GM19035 (cell line): Measurements from ENCODE around the gene GABRB1.

Source experiments
- ATAC-seq: cut with Tn5 transposase; IDR thresholded peaks from one replicate; pipeline ENCODE4 v1.9.1; 2021; ENCODE audit not compliant: unreplicated experiment

Gene GABRB1

GRCh38 chr4:47031011-47031678 is at the start of gene GABRB1:
Gene GABRB1, plus strand, starts transcription at chr4:47031567.
- ATAC-seq: no peak

- ATAC-seq: no peak
These were observed 46.6 kb upstream of the GABRB1 start for GRCh38 chr4:46984781-46985180.

DNA sequence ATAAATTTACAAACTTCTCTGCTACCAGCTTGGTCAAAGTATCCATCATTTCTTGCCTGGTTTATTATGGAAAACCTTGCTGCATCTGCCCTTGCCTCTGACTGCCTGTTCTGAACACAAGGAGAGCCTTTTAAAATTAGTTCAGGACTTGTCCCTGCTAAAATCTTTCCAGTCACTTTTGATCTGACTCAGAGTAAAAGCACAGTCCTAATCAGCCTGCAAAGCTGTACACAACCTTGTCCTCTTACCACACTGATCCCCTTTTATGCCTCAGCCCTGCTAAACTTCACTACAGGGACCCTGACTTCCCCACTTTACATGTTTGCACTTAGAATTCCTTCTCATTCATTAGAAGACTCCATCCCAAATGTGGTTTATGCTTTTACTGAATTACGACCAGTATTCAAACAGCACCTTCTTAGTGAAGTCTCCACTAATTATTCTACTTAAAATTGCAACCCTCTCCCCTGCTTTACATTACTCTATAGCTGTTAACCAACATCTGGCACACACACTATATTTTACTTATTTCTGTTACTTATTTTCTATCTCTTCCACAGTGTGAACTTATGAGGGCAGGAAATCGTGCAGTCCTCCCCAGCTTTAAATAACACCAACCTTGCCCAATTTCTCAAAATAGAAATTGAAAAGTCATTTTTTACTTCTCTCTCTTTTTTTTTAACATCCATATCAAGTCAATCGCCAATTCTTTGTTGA is 44.3 kb upstream of the GABRB1 start:
- ATAC-seq: no peak

- ATAC-seq: no peak
These were observed 39.0 kb upstream of the GABRB1 start for GRCh38 chr4:46992338-46992737.

- no peak for ATAC-seq
These were observed 38.0 kb upstream of the GABRB1 start, which contains the start of gene GABRA4 for GRCh38 chr4:46993075-46994006. Gene GABRA4, minus strand, starts transcription at chr4:46993581. Its CDS starts 157 bp downstream, at chr4:46993424.

DNA sequence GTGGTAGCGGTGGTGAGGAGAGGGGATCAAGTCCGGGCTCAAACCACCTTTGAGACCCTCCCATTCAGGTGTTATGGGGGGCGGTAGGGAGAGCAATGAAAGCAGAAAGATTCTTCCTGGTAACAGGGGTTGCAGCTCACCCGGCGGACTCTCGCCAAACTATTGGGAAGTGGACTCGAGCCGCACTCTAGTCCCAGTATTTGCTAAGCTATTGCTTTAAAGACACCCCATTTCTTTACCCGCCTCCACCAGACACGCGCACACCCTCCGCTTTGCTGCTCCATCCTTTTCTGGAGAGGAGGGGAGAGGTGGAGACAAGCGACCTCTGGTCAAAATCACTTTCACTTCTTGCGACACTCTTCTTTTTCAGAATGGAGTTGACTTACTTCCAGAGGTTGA is 37.4 kb upstream of the GABRB1 start:
- no peak for ATAC-seq

GRCh38 chr4:46999566-46999965 is 31.8 kb upstream of the GABRB1 start:
- no peak for ATAC-seq

- ATAC-seq: no peak
These were observed 31.0 kb upstream of the GABRB1 start for GRCh38 chr4:47000406-47000805.

DNA sequence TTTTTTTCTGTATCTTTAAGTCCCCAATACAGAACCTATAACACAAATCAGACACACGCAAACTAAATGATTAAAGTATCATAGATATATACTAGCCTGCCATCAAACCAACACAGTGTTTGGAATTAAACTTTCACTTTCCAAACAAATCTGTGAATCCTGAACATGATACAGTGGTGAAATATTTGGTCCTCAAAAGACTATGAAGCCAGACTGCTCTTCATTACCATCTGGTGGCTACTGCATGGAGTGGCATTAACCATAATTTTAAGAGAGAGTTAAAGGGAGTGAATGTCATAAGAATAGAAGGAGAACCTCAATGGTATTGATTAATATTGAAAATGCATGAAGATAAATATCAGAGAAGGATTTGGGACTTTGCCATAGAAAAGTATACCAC is 28.8 kb upstream of the GABRB1 start:
- no peak for ATAC-seq

- peak; percentile 4 for ATAC-seq
These were observed 20.9 kb upstream of the GABRB1 start for GRCh38 chr4:47010347-47010911.

DNA sequence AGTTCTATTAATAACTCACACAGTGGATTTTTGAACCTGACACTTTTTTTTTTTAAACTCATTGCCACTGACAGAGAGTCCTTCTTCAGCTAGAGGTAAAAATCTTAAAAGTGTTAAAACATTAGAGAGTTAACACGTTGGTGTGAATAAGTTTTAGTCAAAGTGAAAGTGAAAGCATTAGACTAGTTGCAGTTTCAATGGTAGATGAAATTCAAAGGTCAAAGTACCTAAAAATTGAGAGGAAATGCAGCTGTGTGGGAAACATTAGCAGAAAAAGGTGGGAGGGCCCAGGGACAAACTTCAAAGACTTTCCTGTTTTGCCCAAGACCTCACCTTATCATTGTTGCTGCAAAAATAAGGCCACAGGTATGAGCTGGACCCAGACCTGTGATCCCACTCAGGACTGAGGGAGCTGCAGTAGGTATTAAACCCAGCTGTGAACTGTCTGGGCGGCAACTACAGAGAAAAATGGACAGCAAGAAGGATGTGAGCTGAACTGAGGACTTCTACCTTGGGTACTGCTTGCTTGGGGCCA is 20.4 kb upstream of the GABRB1 start:
- ATAC-seq: peak; percentile 90

- ATAC-seq: no peak
These were observed 18.7 kb upstream of the GABRB1 start for GRCh38 chr4:47012676-47013075.

- no peak for ATAC-seq
These were observed 18.0 kb upstream of the GABRB1 start for GRCh38 chr4:47013373-47013772.

DNA sequence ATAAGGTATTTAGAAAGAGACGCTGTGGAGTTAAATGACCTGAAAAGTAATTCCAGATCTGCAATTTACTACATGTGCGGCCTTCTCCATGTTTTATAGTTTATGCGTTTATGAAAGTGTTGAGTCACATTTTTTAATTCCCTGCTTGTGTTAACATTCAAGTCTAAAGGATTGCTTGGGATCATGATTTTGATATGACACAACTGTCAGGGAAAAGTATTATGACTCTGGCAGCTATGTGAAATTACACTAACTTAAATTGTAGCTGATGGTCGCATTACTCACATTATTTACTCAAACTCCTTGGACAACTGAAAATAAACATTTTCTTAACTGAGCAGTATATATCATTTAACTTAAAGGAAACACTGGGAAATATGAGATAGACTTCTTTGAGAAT is 14.3 kb upstream of the GABRB1 start:
- ATAC-seq: no peak

GRCh38 chr4:47017494-47017893 is 13.9 kb upstream of the GABRB1 start:
- ATAC-seq: no peak

DNA sequence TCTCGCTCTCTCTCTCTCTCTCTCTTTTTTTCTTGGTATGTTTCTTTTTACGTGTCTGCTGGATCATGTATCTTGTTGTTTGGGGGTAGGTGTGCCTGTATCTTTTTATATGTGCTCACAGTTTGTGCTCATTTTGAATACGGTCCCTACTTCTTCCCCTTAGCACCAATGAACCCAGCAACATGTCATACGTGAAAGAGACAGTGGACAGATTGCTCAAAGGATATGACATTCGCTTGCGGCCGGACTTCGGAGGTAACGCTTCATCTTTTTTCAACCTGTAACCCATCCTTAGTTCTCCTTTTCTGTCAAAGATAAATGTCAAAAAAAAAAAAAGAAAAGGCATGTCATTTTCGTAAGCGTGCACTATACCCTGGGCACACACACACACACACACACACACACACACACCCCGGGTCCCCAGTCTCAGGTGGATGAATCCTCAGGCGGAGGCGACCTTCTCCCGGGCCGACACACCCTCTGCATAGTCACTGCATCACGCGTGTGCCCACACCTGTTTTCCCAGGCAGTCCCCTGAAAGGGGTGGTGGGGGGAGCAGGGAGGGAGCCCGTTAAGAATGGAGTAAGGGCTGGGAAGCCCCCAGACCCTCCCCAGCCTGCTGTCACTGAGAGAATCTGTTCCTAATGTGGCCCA is 511 bp downstream of the GABRB1 start:
- no peak for ATAC-seq

GRCh38 chr4:47032405-47033106 is 1.2 kb downstream of the GABRB1 start:
- ATAC-seq: peak; percentile 91

DNA sequence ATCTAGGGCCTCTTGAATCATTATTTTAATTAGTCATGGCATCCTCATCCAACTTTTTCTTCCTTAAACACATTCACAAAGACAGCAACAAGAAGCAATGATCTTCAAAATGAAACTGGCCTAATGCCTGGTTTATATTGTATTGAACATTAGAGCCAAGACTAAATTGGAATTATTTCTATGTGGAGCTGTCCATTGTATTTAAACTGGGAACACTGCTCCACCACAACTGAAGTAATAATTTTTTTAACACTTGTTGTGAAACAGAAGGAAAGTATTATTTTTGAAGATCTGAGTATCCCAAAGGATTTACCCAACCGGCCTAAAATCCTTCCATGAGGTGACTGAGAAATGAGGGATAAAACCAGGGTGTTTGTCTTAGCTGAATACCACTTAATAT is 6.9 kb downstream of the GABRB1 start:
- ATAC-seq: no peak

DNA sequence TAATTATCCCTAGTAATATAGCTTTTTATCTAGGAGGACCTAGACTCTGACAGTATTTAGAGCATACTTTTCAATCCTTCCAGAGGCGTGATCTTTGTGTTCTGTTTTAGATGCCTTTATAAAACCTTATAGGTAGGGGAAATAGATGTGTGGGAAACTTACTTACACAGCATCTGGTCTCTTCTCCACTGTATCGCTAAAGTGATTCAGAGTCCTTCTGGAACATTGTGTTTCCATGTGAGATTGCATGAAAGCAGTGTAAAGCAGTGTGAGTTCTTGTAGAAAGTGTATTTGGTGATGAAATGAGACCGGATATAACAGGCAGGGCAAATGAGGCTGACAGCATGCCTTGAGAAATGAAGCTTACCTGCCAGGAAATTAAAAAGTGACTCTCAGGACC is 9.5 kb downstream of the GABRB1 start:
- ATAC-seq: no peak

DNA sequence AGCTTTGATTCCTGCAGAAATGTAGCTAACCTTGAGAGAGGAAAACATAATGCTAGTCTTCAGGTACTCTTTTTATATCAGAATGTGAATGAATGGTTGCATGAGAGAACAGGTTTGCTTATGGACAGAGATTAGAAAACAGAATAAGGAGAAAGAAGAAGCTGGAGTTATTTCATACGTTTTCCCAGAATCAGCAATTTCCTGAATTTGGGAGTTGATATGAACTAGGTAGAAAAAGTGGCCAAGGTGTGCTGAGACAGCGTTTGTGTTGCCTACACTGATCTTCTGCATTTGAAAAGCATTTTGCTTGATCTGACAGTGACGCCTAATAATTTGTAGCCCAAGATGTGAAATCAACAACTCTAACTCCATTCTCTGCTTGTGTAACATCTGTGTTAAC is 12.5 kb downstream of the GABRB1 start:
- ATAC-seq: no peak
